ENCODE results near the gene SHLD3. TPM values are rescaled to one million over a fixed set of nuclear protein-coding genes. Genes with fewer than 3 reads are reported as not detected.
A peak's percentile ranks its signal among the peaks of the same experiment; 100 is the strongest.
"Not testable (repeated sequence)": the region's sequence is repeated elsewhere in the genome, so short reads cannot be mapped to it uniquely, and the experiment has no call there.

The SHLD3 gene, protein sequence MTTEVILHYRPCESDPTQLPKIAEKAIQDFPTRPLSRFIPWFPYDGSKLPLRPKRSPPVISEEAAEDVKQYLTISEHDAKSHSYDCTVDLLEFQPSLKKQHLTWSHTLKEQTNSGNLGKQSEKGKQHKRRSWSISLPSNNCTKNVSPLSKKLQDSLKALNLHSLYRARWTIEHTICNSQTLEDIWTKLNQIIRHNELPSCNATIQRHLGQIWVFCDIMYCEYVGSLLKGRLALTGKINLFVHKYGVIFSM
- polyA plus RNA-seq, result 1 to 10 TPM; 1.4 to 1.9 TPM

DNA sequence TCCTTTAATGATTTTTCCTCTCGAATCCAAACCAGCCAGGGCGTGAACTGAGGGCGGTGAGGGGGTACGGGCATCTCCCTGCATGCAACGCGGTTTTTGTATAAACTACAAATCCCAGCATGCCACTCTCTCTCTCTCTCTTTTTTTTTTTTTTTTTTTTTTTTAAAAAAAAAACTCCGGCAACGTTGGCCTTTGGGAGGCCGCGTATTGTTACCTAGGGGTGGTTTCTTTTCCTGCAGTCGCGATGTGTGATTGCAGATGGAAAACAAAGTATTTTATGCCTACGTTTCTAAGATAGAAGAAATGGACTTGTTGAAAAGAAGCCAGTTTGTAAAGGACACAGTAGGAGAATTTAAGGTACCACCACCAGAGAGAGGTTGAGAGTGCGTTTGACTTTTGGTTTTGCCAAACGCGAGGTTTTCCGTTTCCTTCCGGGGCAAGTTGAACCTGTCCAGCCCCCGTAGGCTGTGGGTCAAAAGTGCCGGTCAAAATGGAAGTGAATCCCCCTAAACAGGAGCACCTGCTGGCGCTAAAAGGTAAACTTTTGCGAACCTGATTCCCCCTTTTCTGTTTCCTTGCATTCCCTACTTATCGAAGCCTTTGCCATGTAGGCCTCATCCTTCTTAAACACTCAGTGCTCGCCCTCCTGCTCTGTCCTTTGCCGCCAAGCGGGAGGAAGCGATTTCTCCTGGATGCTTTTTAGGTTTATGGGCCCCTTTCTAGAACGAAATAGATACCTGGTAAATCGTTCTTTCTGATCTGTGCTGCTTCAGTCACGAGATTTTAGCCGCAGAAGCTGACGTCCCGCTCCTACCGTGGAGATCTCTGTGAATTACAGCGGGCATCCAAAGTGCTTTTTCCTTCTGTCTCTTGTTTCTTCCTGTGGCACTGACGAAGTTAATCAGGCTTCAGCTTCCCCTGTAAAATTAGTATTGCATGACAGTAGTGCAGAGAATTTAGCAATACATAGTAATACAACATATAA, at the start of gene SHLD3, which contains the start of gene TRAPPC13:
TSS of gene SHLD3 (plus strand) at position 457 of the 985 bp plus-strand sequence. CDS start 4,561 bp downstream, outside the sequence.
TSS of gene TRAPPC13 (plus strand) at position 457 of the 985 bp plus-strand sequence. CDS start at position 491, 34 bp downstream.
- Histone ChIP-seq H3K27me3 (ENCODE audit: control insufficient read depth in 1 of 2, insufficient read depth in 2 of 2, low read length in 2 of 2) (no peaks in the 10 kb centered on the region), H3K4me3 (ENCODE audit: low read depth in 1 of 2, low read length in 2 of 2) (peak within 1 kb of the TSS; percentile 88 to 100), H3K4me1 (ENCODE audit: control insufficient read depth in 2 of 2, insufficient read depth in 2 of 2, low read length in 1 of 2) (no peaks in the 10 kb centered on the region), H3K36me3 (ENCODE audit: control insufficient read depth in 2 of 2, insufficient read depth in 2 of 2, low read length in 1 of 2) (no peaks in the 10 kb centered on the region), H3K27ac (ENCODE audit: low read depth in 2 of 2, low read length in 1 of 2) (peak within 1 kb of the TSS; percentile 71 to 92), H3K9me3 (ENCODE audit: control insufficient read depth in 2 of 2, insufficient read depth in 1 of 2, low read depth in 1 of 2, low read length in 1 of 2) (no peaks in the 10 kb centered on the region)
- WGBS, 2 donors, result 0 to 1% methylated on average over 36 of the region's 36 CpGs

DNA sequence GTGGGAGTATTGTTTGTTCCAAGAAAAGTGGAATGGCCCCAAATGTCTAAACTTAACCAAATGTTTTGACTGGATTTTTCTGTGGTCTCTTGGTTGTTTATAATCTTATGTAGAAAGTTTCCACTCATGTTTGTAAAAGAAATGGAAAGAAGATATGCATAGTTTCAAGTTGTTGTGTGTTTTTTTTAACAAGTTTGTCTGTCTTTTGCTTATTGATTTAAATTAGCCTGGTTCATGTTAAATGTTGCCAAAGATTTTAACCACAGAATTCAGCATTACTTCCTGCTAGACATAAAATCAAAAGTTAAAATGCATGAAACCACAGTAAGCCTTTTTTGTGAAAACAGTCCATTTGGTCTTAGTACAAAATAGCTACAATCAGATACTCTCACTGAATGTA, 47.7 kb upstream of the SHLD3 start:
- Histone ChIP-seq H3K27ac (ENCODE audit: low read depth in 2 of 2, low read length in 1 of 2) (no peak overlapping the region), H3K4me3 (ENCODE audit: low read depth in 1 of 2, low read length in 2 of 2) (no peak overlapping the region), H3K27me3 (ENCODE audit: control insufficient read depth in 1 of 2, insufficient read depth in 2 of 2, low read length in 2 of 2) (no peaks in the 10 kb centered on the region), H3K4me1 (ENCODE audit: control insufficient read depth in 2 of 2, insufficient read depth in 2 of 2, low read length in 1 of 2) (no peaks in the 10 kb centered on the region), H3K9me3 (ENCODE audit: control insufficient read depth in 2 of 2, insufficient read depth in 1 of 2, low read depth in 1 of 2, low read length in 1 of 2) (no peaks in the 10 kb centered on the region), H3K36me3 (ENCODE audit: control insufficient read depth in 2 of 2, insufficient read depth in 2 of 2, low read length in 1 of 2) (peaks cover 0 to 5% of the 10 kb centered on the region in 2 donors)

DNA sequence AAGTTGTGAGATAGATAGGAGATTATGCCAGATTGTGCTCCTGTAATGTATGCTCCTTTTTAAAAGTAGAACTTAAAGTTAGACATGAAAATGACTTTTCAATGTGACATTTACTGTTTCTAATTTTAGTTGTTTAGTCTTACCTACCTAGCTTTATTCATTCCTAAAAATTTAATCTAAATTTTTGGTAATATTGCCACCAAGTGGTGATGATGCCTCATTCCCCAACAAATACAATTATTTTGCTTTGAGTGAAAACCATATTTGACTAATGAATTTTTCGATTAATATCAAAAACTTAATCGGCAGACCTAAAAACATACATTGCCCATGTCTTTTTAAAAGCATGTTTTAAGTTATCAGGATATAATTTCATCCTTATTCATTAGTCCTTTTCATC, 36.1 kb upstream of the SHLD3 start:
- WGBS, 2 donors, result 93 to 95% methylated on average over 2 of the region's 2 CpGs

DNA sequence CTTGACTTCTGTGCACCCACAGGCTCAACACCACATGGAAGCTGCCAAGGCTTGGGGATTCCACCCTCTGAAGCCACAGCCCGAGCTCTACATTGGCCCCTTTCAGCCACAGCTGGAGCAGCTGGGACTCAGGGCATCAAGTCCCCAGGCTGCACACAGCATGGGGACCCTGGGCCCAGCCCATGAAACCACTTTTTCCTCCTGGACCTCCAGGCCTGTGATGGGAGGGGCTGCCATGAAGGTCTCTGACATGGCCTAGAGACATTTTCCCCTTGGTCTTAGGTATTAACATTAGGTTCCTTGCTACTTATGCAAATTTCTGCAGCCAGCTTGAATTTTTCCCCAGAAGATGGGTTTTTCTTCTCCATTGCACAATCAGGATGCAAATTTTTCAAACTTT, 23.1 kb upstream of the SHLD3 start:
- H3K27ac ChIP-seq (ENCODE audit: low read depth in 2 of 2, low read length in 1 of 2); H3K36me3 ChIP-seq (ENCODE audit: control insufficient read depth in 2 of 2, insufficient read depth in 2 of 2, low read length in 1 of 2); H3K27me3 ChIP-seq (ENCODE audit: control insufficient read depth in 1 of 2, insufficient read depth in 2 of 2, low read length in 2 of 2); H3K9me3 ChIP-seq (ENCODE audit: control insufficient read depth in 2 of 2, insufficient read depth in 1 of 2, low read depth in 1 of 2, low read length in 1 of 2); H3K4me3 ChIP-seq (ENCODE audit: low read depth in 1 of 2, low read length in 2 of 2); H3K4me1 ChIP-seq (ENCODE audit: control insufficient read depth in 2 of 2, insufficient read depth in 2 of 2, low read length in 1 of 2): not testable (repeated sequence)
- WGBS, 2 donors, result 93 to 100% methylated on average over 1 of the region's 1 CpG

More for the DNA sequence above, 36.1 kb upstream of the SHLD3 start:
- Histone ChIP-seq H3K4me3 (ENCODE audit: low read depth in 1 of 2, low read length in 2 of 2) (no peak overlapping the region), H3K9me3 (ENCODE audit: control insufficient read depth in 2 of 2, insufficient read depth in 1 of 2, low read depth in 1 of 2, low read length in 1 of 2) (no peaks in the 10 kb centered on the region), H3K27me3 (ENCODE audit: control insufficient read depth in 1 of 2, insufficient read depth in 2 of 2, low read length in 2 of 2) (no peaks in the 10 kb centered on the region), H3K27ac (ENCODE audit: low read depth in 2 of 2, low read length in 1 of 2) (no peak overlapping the region), H3K36me3 (ENCODE audit: control insufficient read depth in 2 of 2, insufficient read depth in 2 of 2, low read length in 1 of 2) (peaks cover 2 to 9% of the 10 kb centered on the region in 2 donors), H3K4me1 (ENCODE audit: control insufficient read depth in 2 of 2, insufficient read depth in 2 of 2, low read length in 1 of 2) (no peaks in the 10 kb centered on the region)

DNA sequence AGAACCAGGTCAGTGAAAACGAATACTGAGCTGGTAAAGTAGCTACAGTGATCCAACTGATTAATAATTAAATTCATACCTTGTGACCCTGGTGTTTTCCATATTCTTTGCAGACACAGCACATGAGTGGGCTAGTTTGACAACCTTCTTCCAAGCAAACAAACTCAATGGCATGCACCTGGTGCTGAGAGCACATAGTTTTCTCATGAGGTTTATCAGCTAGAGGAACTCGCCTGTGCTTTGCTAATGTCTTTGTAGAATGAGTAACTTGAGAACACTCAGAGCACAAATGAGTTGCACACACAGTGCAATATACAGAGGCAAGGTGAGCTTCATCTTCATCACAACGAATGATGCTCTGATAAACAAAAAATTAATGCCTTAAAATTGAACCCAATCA, 13.3 kb upstream of the SHLD3 start:
- H3K27me3 ChIP-seq (ENCODE audit: control insufficient read depth in 1 of 2, insufficient read depth in 2 of 2, low read length in 2 of 2), result no peaks in the 10 kb centered on the region
- peaks cover 0 to 5% of the 10 kb centered on the region in 2 donors for H3K36me3 ChIP-seq (ENCODE audit: control insufficient read depth in 2 of 2, insufficient read depth in 2 of 2, low read length in 1 of 2)
- no peak overlapping the region for H3K27ac ChIP-seq (ENCODE audit: low read depth in 2 of 2, low read length in 1 of 2)
- H3K4me3 ChIP-seq (ENCODE audit: low read depth in 1 of 2, low read length in 2 of 2), result no peak overlapping the region
- 52 to 80% methylated on average over 3 of the region's 3 CpGs for WGBS, 2 donors
- no peaks in the 10 kb centered on the region for H3K4me1 ChIP-seq (ENCODE audit: control insufficient read depth in 2 of 2, insufficient read depth in 2 of 2, low read length in 1 of 2)
- H3K9me3 ChIP-seq (ENCODE audit: control insufficient read depth in 2 of 2, insufficient read depth in 1 of 2, low read depth in 1 of 2, low read length in 1 of 2), result no peaks in the 10 kb centered on the region

DNA sequence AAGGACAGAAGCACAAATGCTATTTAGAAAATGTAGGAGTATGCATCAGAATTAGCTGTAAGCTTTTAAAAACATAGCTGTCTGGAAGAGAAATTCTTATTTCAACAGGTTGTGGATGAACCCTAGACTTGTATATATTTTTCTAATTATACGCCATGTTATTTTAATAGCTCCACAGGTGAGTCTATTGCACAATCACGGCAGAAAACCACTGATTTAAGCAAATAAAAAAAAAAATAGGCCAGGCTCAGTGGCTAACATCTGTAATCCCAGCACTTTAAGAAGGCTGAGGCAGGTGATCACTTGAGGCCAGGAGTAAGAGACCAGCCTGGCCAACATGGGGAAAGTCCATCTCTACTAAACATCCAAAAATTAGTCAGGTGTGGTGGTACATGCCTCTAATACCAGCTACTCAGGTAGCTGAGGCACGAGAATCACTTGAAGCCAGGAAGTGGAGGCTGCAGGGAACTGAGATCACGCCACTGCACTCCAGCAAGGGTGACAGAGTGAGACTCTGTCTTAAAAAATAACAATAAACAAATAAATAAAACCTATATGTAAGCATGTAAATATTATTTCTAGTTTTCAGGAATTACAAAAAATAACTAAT, 12.4 kb upstream of the SHLD3 start:
- Histone ChIP-seq H3K36me3 (ENCODE audit: control insufficient read depth in 2 of 2, insufficient read depth in 2 of 2, low read length in 1 of 2) (peaks cover 0 to 4% of the 10 kb centered on the region in 2 donors), H3K4me3 (ENCODE audit: low read depth in 1 of 2, low read length in 2 of 2) (no peak overlapping the region), H3K9me3 (ENCODE audit: control insufficient read depth in 2 of 2, insufficient read depth in 1 of 2, low read depth in 1 of 2, low read length in 1 of 2) (no peaks in the 10 kb centered on the region), H3K27me3 (ENCODE audit: control insufficient read depth in 1 of 2, insufficient read depth in 2 of 2, low read length in 2 of 2) (no peaks in the 10 kb centered on the region), H3K4me1 (ENCODE audit: control insufficient read depth in 2 of 2, insufficient read depth in 2 of 2, low read length in 1 of 2) (no peaks in the 10 kb centered on the region), H3K27ac (ENCODE audit: low read depth in 2 of 2, low read length in 1 of 2) (no peak overlapping the region)
- WGBS, 2 donors, result 83 to 84% methylated on average over 4 of the region's 4 CpGs

DNA sequence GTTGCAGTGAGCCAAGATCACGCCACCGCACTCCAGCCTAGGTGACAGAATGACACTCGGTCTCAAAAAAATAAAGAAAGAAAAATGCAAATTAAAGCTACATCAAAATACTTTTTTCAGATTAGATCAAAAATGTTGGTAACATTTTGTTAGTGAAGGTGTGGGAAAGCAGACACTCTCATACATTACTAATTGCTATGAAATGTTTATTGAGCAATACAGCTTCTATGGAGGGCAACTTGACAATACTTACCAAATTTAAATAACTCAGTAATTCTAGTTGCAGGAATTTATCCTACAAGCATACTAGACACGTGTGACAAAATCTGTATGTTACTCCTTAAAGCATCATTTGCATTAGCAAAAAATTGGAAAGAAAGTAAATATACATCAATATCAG, 4.8 kb upstream of the SHLD3 start:
- WGBS, 2 donors, result 91 to 95% methylated on average over 4 of the region's 4 CpGs

DNA sequence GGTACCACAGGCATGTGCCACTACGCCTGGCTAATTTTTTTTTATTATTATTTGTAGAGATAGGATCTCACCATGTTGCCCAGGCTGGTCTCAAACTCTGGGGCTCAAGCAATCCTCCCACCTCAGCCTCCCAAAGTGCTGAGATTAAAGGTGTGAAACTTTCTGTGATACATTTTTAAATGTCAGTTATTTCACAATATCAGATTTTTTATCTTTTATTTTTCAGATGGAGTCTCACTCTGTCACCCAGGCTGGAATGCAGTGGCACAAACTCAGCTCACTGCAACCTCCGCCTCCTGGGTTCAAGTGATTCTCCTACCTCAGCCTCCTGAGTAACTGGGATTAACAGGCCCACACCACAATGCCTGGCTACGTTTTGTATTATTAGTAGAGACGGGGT, 2.9 kb upstream of the SHLD3 start:
- H3K27ac ChIP-seq (ENCODE audit: low read depth in 2 of 2, low read length in 1 of 2); H3K4me1 ChIP-seq (ENCODE audit: control insufficient read depth in 2 of 2, insufficient read depth in 2 of 2, low read length in 1 of 2); H3K4me3 ChIP-seq (ENCODE audit: low read depth in 1 of 2, low read length in 2 of 2); H3K27me3 ChIP-seq (ENCODE audit: control insufficient read depth in 1 of 2, insufficient read depth in 2 of 2, low read length in 2 of 2); H3K9me3 ChIP-seq (ENCODE audit: control insufficient read depth in 2 of 2, insufficient read depth in 1 of 2, low read depth in 1 of 2, low read length in 1 of 2); H3K36me3 ChIP-seq (ENCODE audit: control insufficient read depth in 2 of 2, insufficient read depth in 2 of 2, low read length in 1 of 2): not testable (repeated sequence)
- 84 to 87% methylated on average over 4 of the region's 4 CpGs for WGBS, 2 donors

More for the DNA sequence above, 4.8 kb upstream of the SHLD3 start:
- no peak overlapping the region for H3K4me3 ChIP-seq (ENCODE audit: low read depth in 1 of 2, low read length in 2 of 2)
- H3K27me3 ChIP-seq (ENCODE audit: control insufficient read depth in 1 of 2, insufficient read depth in 2 of 2, low read length in 2 of 2), result no peaks in the 10 kb centered on the region
- H3K27ac ChIP-seq (ENCODE audit: low read depth in 2 of 2, low read length in 1 of 2), result no peak overlapping the region
- H3K4me1 ChIP-seq (ENCODE audit: control insufficient read depth in 2 of 2, insufficient read depth in 2 of 2, low read length in 1 of 2), result no peaks in the 10 kb centered on the region
- peaks cover 0 to 2% of the 10 kb centered on the region in 2 donors for H3K36me3 ChIP-seq (ENCODE audit: control insufficient read depth in 2 of 2, insufficient read depth in 2 of 2, low read length in 1 of 2)
- no peaks in the 10 kb centered on the region for H3K9me3 ChIP-seq (ENCODE audit: control insufficient read depth in 2 of 2, insufficient read depth in 1 of 2, low read depth in 1 of 2, low read length in 1 of 2)

DNA sequence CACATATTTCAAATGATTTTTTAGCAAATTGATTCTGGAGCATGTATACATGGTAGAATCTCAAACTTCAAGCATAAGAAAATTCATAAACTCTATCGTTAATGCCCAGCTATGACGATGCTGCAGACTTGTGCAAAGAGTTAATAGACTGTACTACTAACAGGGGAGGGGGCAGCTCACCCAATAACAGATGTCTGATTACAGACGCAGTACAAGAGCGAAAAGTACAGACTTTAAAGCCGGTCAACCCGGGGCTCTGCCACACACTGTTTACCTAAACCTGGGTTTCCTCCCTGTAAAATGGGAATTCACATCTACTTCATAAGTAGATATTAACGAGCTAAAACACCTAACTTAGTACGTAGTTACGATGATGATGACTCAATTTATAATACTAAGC, 1.3 kb upstream of the SHLD3 start:
- Histone ChIP-seq H3K36me3 (ENCODE audit: control insufficient read depth in 2 of 2, insufficient read depth in 2 of 2, low read length in 1 of 2) (no peaks in the 10 kb centered on the region), H3K4me1 (ENCODE audit: control insufficient read depth in 2 of 2, insufficient read depth in 2 of 2, low read length in 1 of 2) (no peaks in the 10 kb centered on the region), H3K9me3 (ENCODE audit: control insufficient read depth in 2 of 2, insufficient read depth in 1 of 2, low read depth in 1 of 2, low read length in 1 of 2) (no peaks in the 10 kb centered on the region), H3K4me3 (ENCODE audit: low read depth in 1 of 2, low read length in 2 of 2) (peak overlapping the region; percentile 74 to 100), H3K27me3 (ENCODE audit: control insufficient read depth in 1 of 2, insufficient read depth in 2 of 2, low read length in 2 of 2) (no peaks in the 10 kb centered on the region), H3K27ac (ENCODE audit: low read depth in 2 of 2, low read length in 1 of 2) (no peak overlapping the region)
- WGBS, 2 donors, result 4 to 5% methylated on average over 9 of the region's 9 CpGs

Measured in esophagus (tissue), 2 donors.